H1 (cell line): ENCODE data around the gene DISC1. TPM values are rescaled to one million over a fixed set of nuclear protein-coding genes. Genes with fewer than 3 reads are reported as not detected.

Experiments used
- CHD1 ChIP-seq: IDR thresholded peaks from 2 replicates; pipeline ENCODE4 v1.6.1; 2012; ENCODE audit warnings: low read depth, low read length, improper control_type of control experiment
- GABPA ChIP-seq: IDR thresholded peaks from 2 replicates; pipeline ENCODE4 v1.6.1; 2011; ENCODE audit warnings: mild to moderate bottlenecking, low read length, moderate library complexity, borderline replicate concordance; ENCODE audit not compliant: insufficient read depth
- SAP30 ChIP-seq: fragments of 300-600 bp; sonication (generic); IDR thresholded peaks from 2 replicates; pipeline ENCODE4 v1.7.1; 2012; ENCODE audit warnings: low read length, moderate library complexity, mild to moderate bottlenecking, inconsistent platforms; ENCODE audit not compliant: insufficient read depth, insufficient replicate concordance
- polyA plus RNA-seq, 7 experiments: library from polyadenylated mRNA; depleted of rRNA in 3 of 7; stranded (reverse) in 5 of 7; unstranded in 2 of 7; fragments of >200 nt in 5 of 7; fragments of 200-250 nt in 2 of 7; gene quantifications; 1 replicate in 5 of 7; 2 replicates in 1 of 7; 4 replicates in 1 of 7; pipeline versions ENCODE4 v1.2.1 to v1.2.3, GENCODE V29; 2011 to 2013; ENCODE audit warnings: missing spikeins in 2 of 7, mixed read lengths in 2 of 7
- total RNA-seq: library from RNA; stranded (reverse); fragmentation: NEBNext Ultra II Directional; extraction: Animal tissue kit (Norgen Biotek cat#: 25700); gene quantifications from 2 replicates; pipeline ENCODE4 v1.2.1, GENCODE V29; 2021

The DISC1 gene
- total and polyA plus RNA-seq, 2 of the 8 experiments (the other 6 are each of a cell fraction or from before 2014, with no cell fraction given): 1.1 to 3.5 TPM

- TF ChIP-seq SAP30 (no peak), GABPA (no peak), CHD1 (no peak)
These were observed 270.2 kb downstream of the DISC1 start (continued) for GRCh38 chr1:231896806-231897205.
